CD4-positive, CD25-positive, alpha-beta regulatory T cell (primary cell): ENCODE results near the gene RABGAP1L. TPM values are rescaled to one million over a fixed set of nuclear protein-coding genes. Genes with fewer than 3 reads are reported as not detected.

ENCODE experiments used
- ATAC-seq, 2 donors: fragments of 150-1000 bp; cut with Tn5 transposase; one replicate each; pipeline ENCODE4 v1.10.0; 2021; ENCODE audit warnings: low read depth in 2 of 2, moderate number of reproducible peaks in 2 of 2, moderate library complexity in 1 of 2
- DNase-seq, 3 donors: peaks; one replicate each; pipeline versions ENCODE4 v3.0.0 to v3.0.0-alpha.2; 2012 to 2022; ENCODE audit warnings: mixed read lengths in 1 of 3
- H3K27ac ChIP-seq: one replicate; pipeline ENCODE4 v1.7.0; 2013; ENCODE audit warnings: mild to moderate bottlenecking, low read length; ENCODE audit not compliant: insufficient read depth, poor library complexity, severe bottlenecking
- H3K27me3 ChIP-seq: one replicate; pipeline ENCODE4 v1.7.0; 2013; ENCODE audit warnings: low read length; ENCODE audit not compliant: control insufficient read depth, insufficient read depth
- H3K36me3 ChIP-seq: one replicate; pipeline ENCODE4 v1.7.0; 2013; ENCODE audit warnings: mild to moderate bottlenecking, low read length, moderate library complexity; ENCODE audit not compliant: control insufficient read depth, insufficient read depth
- H3K4me1 ChIP-seq: 2 replicates; pipeline ENCODE4 v1.7.0; 2013; ENCODE audit warnings: mild to moderate bottlenecking, low read length; ENCODE audit not compliant: insufficient read depth, control insufficient read depth, poor library complexity, severe bottlenecking
- H3K4me3 ChIP-seq: one replicate; pipeline ENCODE4 v1.7.0; 2013; ENCODE audit warnings: low read depth, mild to moderate bottlenecking, low read length, moderate library complexity
- H3K9me3 ChIP-seq, 2 experiments: 1 replicate in 1 of 2; 2 replicates in 1 of 2; pipeline ENCODE4 v1.7.0; 2013; ENCODE audit warnings: low read length in 2 of 2, mild to moderate bottlenecking in 1 of 2, moderate library complexity in 1 of 2; ENCODE audit not compliant: control insufficient read depth in 2 of 2
- H3K27ac Mint-ChIP-seq, 3 donors: one replicate each; pipeline ENCODE4 v1.8.0; 2020 to 2022; ENCODE audit warnings: mild to moderate bottlenecking in 3 of 3, mixed read lengths in 3 of 3, moderate library complexity in 2 of 3
- H3K27me3 Mint-ChIP-seq: one replicate; pipeline ENCODE4 v1.8.0; 2022; ENCODE audit warnings: mild to moderate bottlenecking, mixed read lengths
- H3K36me3 Mint-ChIP-seq: one replicate; pipeline ENCODE4 v1.8.0; 2020; ENCODE audit warnings: mixed read lengths
- H3K4me1 Mint-ChIP-seq, 4 donors: one replicate each; pipeline ENCODE4 v1.8.0; 2020 to 2022; ENCODE audit warnings: mixed read lengths in 4 of 4, mild to moderate bottlenecking in 1 of 4
- H3K4me3 Mint-ChIP-seq, 4 donors: one replicate each; pipeline ENCODE4 v1.8.0; 2020 to 2022; ENCODE audit warnings: mild to moderate bottlenecking in 4 of 4, mixed read lengths in 4 of 4, moderate library complexity in 3 of 4
- H3K9me3 Mint-ChIP-seq, 7 donors: one replicate each; pipeline ENCODE4 v1.8.0; 2020 to 2022; ENCODE audit warnings: mixed read lengths in 7 of 7, mild to moderate bottlenecking in 3 of 7, moderate library complexity in 2 of 7
- polyA plus RNA-seq, 4 donors: library from polyadenylated mRNA; unstranded; fragments of 300-500 nt; fragmentation: Illumina TruSeq; gene quantifications; one replicate each; pipeline ENCODE4 v1.2.3, GENCODE V29; 2021
- total RNA-seq: library from RNA; stranded (reverse); gene quantifications from one replicate; pipeline ENCODE4 v1.2.3, GENCODE V29; 2022

Gene RABGAP1L
- total and polyA plus RNA-seq, 5 donors from 2014 or later = 69.7 to 118 (median 84.9) TPM

GRCh38 chr1:174877208-174877673 is 717.9 kb downstream of the RABGAP1L start:
- peak overlapping the region; percentile 10 to 80 (median 29) for H3K27ac Mint-ChIP-seq
- H3K36me3 ChIP-seq = no peaks in the 10 kb centered on the region
- H3K27ac ChIP-seq = no peak overlapping the region
- H3K4me1 Mint-ChIP-seq = peaks cover 8 to 24% (median 15%) of the 10 kb centered on the region in 4 donors
- peak overlapping the region; percentile 16 for H3K4me3 ChIP-seq
- DNase-seq = no peak
- no peaks in the 10 kb centered on the region for H3K9me3 ChIP-seq
- peaks cover 4% of the 10 kb centered on the region for H3K27me3 Mint-ChIP-seq
- H3K4me3 Mint-ChIP-seq = peak overlapping the region; percentile 18 to 85 (median 78)
- no peaks in the 10 kb centered on the region for H3K9me3 Mint-ChIP-seq
- no peaks in the 10 kb centered on the region for H3K4me1 ChIP-seq
- peaks cover 5% of the 10 kb centered on the region for H3K36me3 Mint-ChIP-seq
- H3K27me3 ChIP-seq = no peaks in the 10 kb centered on the region
- ATAC-seq = no peak

- no peaks in the 10 kb centered on the region for H3K27me3 Mint-ChIP-seq
- no peaks in the 10 kb centered on the region for H3K27me3 ChIP-seq
- H3K9me3 ChIP-seq = no peaks in the 10 kb centered on the region
- DNase-seq (no peak), ATAC-seq (no peak)
- H3K9me3 Mint-ChIP-seq = no peaks in the 10 kb centered on the region
- no peak overlapping the region for H3K27ac ChIP-seq
- no peaks in the 10 kb centered on the region for H3K36me3 ChIP-seq
- no peaks in the 10 kb centered on the region for H3K4me1 ChIP-seq
- H3K4me1 Mint-ChIP-seq = peaks cover 6 to 19% (median 12%) of the 10 kb centered on the region in 4 donors
- H3K36me3 Mint-ChIP-seq = peaks cover 5% of the 10 kb centered on the region
- no peak overlapping the region for H3K27ac Mint-ChIP-seq
- no peak overlapping the region for H3K4me3 ChIP-seq
- no peak overlapping the region for H3K4me3 Mint-ChIP-seq
Observed at GRCh38 chr1:174880171-174880570, 720.9 kb downstream of the RABGAP1L start.

DNA sequence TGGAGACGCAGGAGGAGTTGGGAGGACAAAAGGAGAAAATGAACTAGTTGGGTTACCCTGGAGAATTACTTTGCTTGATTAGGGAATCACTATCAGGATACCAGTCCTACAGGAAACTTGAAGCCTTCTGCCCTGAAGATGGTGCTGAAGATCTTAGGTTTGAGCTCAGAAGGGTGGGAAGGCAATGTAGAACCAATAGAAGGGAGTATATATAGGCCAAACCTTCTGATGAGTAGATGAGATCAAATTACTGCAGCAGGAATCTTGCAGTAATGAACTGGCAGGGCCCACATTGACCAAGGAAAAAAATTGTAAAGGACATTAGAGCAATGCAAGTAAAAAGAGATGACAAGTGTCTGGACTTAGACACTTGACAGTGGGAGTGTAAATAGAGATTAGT is 724.1 kb downstream of the RABGAP1L start:
- no peaks in the 10 kb centered on the region for H3K4me1 ChIP-seq
- H3K27ac Mint-ChIP-seq = peak overlapping the region in 2 of 3 donors; percentile 0 to 5
- H3K4me3 ChIP-seq = no peak overlapping the region
- H3K27ac ChIP-seq = no peak overlapping the region
- H3K27me3 ChIP-seq = no peaks in the 10 kb centered on the region
- H3K4me1 Mint-ChIP-seq = peaks cover 6 to 15% (median 7%) of the 10 kb centered on the region in 4 donors
- no peak overlapping the region for H3K4me3 Mint-ChIP-seq
- no peaks in the 10 kb centered on the region for H3K36me3 ChIP-seq
- H3K36me3 Mint-ChIP-seq = peaks cover 3% of the 10 kb centered on the region
- H3K9me3 Mint-ChIP-seq = no peaks in the 10 kb centered on the region
- no peaks in the 10 kb centered on the region for H3K9me3 ChIP-seq
- DNase-seq (peak in 2 of 3 donors; percentile 8 to 29), ATAC-seq (peak in 1 of 2 donors; percentile 64)
- H3K27me3 Mint-ChIP-seq = no peaks in the 10 kb centered on the region

GRCh38 chr1:174884038-174884437 is 724.7 kb downstream of the RABGAP1L start:
- no peaks in the 10 kb centered on the region for H3K27me3 Mint-ChIP-seq
- peaks cover 6 to 15% (median 7%) of the 10 kb centered on the region in 4 donors for H3K4me1 Mint-ChIP-seq
- ATAC-seq = no peak
- H3K9me3 Mint-ChIP-seq = no peaks in the 10 kb centered on the region
- H3K27me3 ChIP-seq = no peaks in the 10 kb centered on the region
- peaks cover 5% of the 10 kb centered on the region for H3K36me3 Mint-ChIP-seq
- no peak overlapping the region for H3K4me3 Mint-ChIP-seq
- no peaks in the 10 kb centered on the region for H3K4me1 ChIP-seq
- no peak overlapping the region for H3K4me3 ChIP-seq
- H3K27ac Mint-ChIP-seq = peak overlapping the region in 1 of 3 donors; percentile 5
- DNase-seq = no peak
- no peak overlapping the region for H3K27ac ChIP-seq
- no peaks in the 10 kb centered on the region for H3K36me3 ChIP-seq
- H3K9me3 ChIP-seq = no peaks in the 10 kb centered on the region

GRCh38 chr1:174884566-174884965 is 725.2 kb downstream of the RABGAP1L start:
- Mint-ChIP-seq H3K27me3 (no peaks in the 10 kb centered on the region), H3K36me3 (peaks cover 5% of the 10 kb centered on the region), H3K4me3 (no peak overlapping the region), H3K9me3 (no peaks in the 10 kb centered on the region), H3K27ac (no peak overlapping the region), H3K4me1 (peaks cover 6 to 15% (median 7%) of the 10 kb centered on the region in 4 donors)
- no peak overlapping the region for H3K27ac ChIP-seq
- no peaks in the 10 kb centered on the region for H3K27me3 ChIP-seq
- H3K4me1 ChIP-seq = no peaks in the 10 kb centered on the region
- H3K36me3 ChIP-seq = no peaks in the 10 kb centered on the region
- H3K4me3 ChIP-seq = no peak overlapping the region
- ATAC-seq = no peak
- DNase-seq = no peak
- no peaks in the 10 kb centered on the region for H3K9me3 ChIP-seq

GRCh38 chr1:174890024-174890423 is 730.7 kb downstream of the RABGAP1L start:
- Mint-ChIP-seq H3K4me1 (peaks cover 7 to 14% (median 8%) of the 10 kb centered on the region in 4 donors), H3K27me3 (no peaks in the 10 kb centered on the region), H3K36me3 (peaks cover 18% of the 10 kb centered on the region), H3K9me3 (no peaks in the 10 kb centered on the region), H3K4me3 (no peak overlapping the region), H3K27ac (peak overlapping the region in 1 of 3 donors; percentile 66)
- Histone ChIP-seq H3K27me3 (no peaks in the 10 kb centered on the region), H3K27ac (no peak overlapping the region), H3K4me1 (no peaks in the 10 kb centered on the region), H3K4me3 (no peak overlapping the region), H3K9me3 (no peaks in the 10 kb centered on the region), H3K36me3 (no peaks in the 10 kb centered on the region)
- ATAC-seq (no peak), DNase-seq (no peak)

DNA sequence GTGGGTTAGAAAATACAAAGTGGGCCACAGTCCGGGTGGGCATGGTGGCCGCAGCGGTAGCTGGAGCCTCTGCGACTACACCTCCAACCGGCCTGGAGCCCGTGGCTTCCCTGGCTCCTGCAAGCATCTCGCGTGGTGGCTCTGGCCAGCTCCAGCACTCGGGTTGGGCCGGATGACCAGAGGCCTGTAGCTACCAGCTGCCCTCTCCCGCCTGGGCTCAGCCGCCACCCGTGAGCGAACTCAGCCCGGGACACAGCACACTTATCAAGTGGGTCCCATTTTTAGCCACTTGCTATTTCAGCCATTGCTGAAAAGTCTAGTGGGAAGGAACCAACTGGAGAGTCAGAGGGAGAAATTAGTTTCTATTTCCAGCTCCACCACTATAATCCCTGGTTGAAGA is 732.7 kb downstream of the RABGAP1L start:
- Histone ChIP-seq H3K4me1 (no peaks in the 10 kb centered on the region), H3K9me3 (no peaks in the 10 kb centered on the region), H3K36me3 (no peaks in the 10 kb centered on the region), H3K27ac (no peak overlapping the region), H3K27me3 (no peaks in the 10 kb centered on the region), H3K4me3 (no peak overlapping the region)
- Mint-ChIP-seq H3K9me3 (no peaks in the 10 kb centered on the region), H3K27ac (no peak overlapping the region), H3K27me3 (no peaks in the 10 kb centered on the region), H3K4me1 (peaks cover 7 to 14% (median 9%) of the 10 kb centered on the region in 4 donors), H3K36me3 (peaks cover 18% of the 10 kb centered on the region), H3K4me3 (no peak overlapping the region)
- DNase-seq (no peak), ATAC-seq (no peak)

- Mint-ChIP-seq H3K36me3 (peaks cover 18% of the 10 kb centered on the region), H3K27ac (peak overlapping the region in 2 of 3 donors; percentile 44 to 84), H3K9me3 (no peaks in the 10 kb centered on the region), H3K4me1 (peaks cover 8 to 15% (median 11%) of the 10 kb centered on the region in 4 donors), H3K4me3 (no peak overlapping the region), H3K27me3 (no peaks in the 10 kb centered on the region)
- Histone ChIP-seq H3K4me3 (no peak overlapping the region), H3K4me1 (no peaks in the 10 kb centered on the region), H3K27ac (no peak overlapping the region), H3K9me3 (no peaks in the 10 kb centered on the region), H3K27me3 (no peaks in the 10 kb centered on the region), H3K36me3 (no peaks in the 10 kb centered on the region)
- ATAC-seq (no peak), DNase-seq (no peak)
Observed at GRCh38 chr1:174894117-174894762, 734.9 kb downstream of the RABGAP1L start.
